HG03135 (cell line): ENCODE results near the gene CLEC16A.

Source experiments
- ATAC-seq: cut with Tn5 transposase; IDR thresholded peaks from one replicate; pipeline ENCODE4 v1.9.1; 2021; ENCODE audit warnings: mild to moderate bottlenecking, moderate library complexity; ENCODE audit not compliant: unreplicated experiment

The CLEC16A gene

GRCh38 chr16:10938796-10939648, 5.3 kb upstream of the CLEC16A start:
- ATAC-seq: no peak

GRCh38 chr16:10939649-10940234, 4.6 kb upstream of the CLEC16A start:
- ATAC-seq: no peak

- ATAC-seq: no peak
Observed at GRCh38 chr16:10940501-10941079, 3.8 kb upstream of the CLEC16A start.

GRCh38 chr16:10941127-10941933, 3.0 kb upstream of the CLEC16A start:
- peak; percentile 1 for ATAC-seq

GRCh38 chr16:10941935-10942351, 2.4 kb upstream of the CLEC16A start:
- peak; percentile 11 for ATAC-seq

- ATAC-seq: peak; percentile 69
Observed at GRCh38 chr16:10942352-10943063, 1.9 kb upstream of the CLEC16A start, which contains the start of gene DEXI. DEXI (minus strand) TSS chr16:10942468; CDS start chr16:10942005, 463 bp downstream.

GRCh38 chr16:10943064-10943353, 1.4 kb upstream of the CLEC16A start:
- no peak for ATAC-seq

GRCh38 chr16:10945065-10945787, 862 bp downstream of the CLEC16A start:
- ATAC-seq: no peak

- ATAC-seq: no peak
Observed at GRCh38 chr16:10946308-10946707, 1.9 kb downstream of the CLEC16A start.

- no peak for ATAC-seq
Observed at GRCh38 chr16:10947211-10947787, 2.9 kb downstream of the CLEC16A start.

- peak; percentile 76 for ATAC-seq
Observed at GRCh38 chr16:10949424-10949970, 5.1 kb downstream of the CLEC16A start.

- no peak for ATAC-seq
Observed at GRCh38 chr16:10950393-10950792, 6.0 kb downstream of the CLEC16A start.

GRCh38 chr16:10951026-10951425, 6.7 kb downstream of the CLEC16A start:
- ATAC-seq: no peak

GRCh38 chr16:10954903-10955302, 10.5 kb downstream of the CLEC16A start:
- no peak for ATAC-seq

- ATAC-seq: no peak
Observed at GRCh38 chr16:10957771-10958482, 13.6 kb downstream of the CLEC16A start.

GRCh38 chr16:10959161-10959560, 14.8 kb downstream of the CLEC16A start:
- ATAC-seq: no peak

- ATAC-seq: no peak
Observed at GRCh38 chr16:10961231-10961630, 16.9 kb downstream of the CLEC16A start.

GRCh38 chr16:10964039-10964890, 19.9 kb downstream of the CLEC16A start:
- peak; percentile 44 for ATAC-seq
